ENCODE data around the gene FMO4.
"Not testable (repeated sequence)": the region's sequence is repeated elsewhere in the genome, so short reads cannot be mapped to it uniquely, and the experiment has no call there.

DNA sequence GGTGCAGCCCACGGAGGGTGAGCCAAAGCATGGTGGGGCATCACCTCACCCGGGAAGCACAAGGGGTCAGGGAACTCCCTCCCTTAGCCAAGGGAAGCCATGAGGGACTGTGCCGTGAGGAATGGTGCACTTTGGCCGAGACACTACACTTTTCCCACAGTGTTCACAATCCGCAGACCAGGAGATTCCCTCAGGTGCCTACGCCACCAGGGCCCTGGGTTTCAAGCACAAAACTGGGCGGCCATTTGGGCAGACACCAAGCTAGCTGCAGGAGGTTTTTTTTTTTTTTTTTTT, 45.3 kb downstream of the FMO4 start:
- TF ChIP-seq, protein P1, sequence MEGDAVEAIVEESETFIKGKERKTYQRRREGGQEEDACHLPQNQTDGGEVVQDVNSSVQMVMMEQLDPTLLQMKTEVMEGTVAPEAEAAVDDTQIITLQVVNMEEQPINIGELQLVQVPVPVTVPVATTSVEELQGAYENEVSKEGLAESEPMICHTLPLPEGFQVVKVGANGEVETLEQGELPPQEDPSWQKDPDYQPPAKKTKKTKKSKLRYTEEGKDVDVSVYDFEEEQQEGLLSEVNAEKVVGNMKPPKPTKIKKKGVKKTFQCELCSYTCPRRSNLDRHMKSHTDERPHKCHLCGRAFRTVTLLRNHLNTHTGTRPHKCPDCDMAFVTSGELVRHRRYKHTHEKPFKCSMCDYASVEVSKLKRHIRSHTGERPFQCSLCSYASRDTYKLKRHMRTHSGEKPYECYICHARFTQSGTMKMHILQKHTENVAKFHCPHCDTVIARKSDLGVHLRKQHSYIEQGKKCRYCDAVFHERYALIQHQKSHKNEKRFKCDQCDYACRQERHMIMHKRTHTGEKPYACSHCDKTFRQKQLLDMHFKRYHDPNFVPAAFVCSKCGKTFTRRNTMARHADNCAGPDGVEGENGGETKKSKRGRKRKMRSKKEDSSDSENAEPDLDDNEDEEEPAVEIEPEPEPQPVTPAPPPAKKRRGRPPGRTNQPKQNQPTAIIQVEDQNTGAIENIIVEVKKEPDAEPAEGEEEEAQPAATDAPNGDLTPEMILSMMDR (IDR thresholded peaks at IDR 0.05) = not testable (repeated sequence)
- not testable (repeated sequence) for TF ChIP-seq POLR2A (IDR thresholded peaks at IDR 0.05)
